ENCODE measurements around the gene SCAF1. TPM values are rescaled to one million over a fixed set of nuclear protein-coding genes. Genes with fewer than 3 reads are reported as not detected.

The SCAF1 gene
- polyA plus RNA-seq, 4 donors, result 31.4 to 47.6 (median 34.7) TPM

GRCh38 chr19:49705919-49706318 lies 63.9 kb downstream of the SCAF1 start:
- no peak for DNase-seq (ENCODE audit: low read depth in 4 of 4, low spot score in 3 of 4)

Other genes with a start within 250 kb of the SCAF1 start
- not detected for gene PTH2, start 218.8 kb upstream of the SCAF1 start, polyA plus RNA-seq (ENCODE audit: insufficient read length in 4 of 4)
- gene GFY, start 216.8 kb upstream of the SCAF1 start, polyA plus RNA-seq (ENCODE audit: insufficient read length in 4 of 4), result under 1 TPM in 1 of 4 donors, not detected in 3; 0.04 TPM
- gene SLC17A7, start 200.7 kb upstream of the SCAF1 start, polyA plus RNA-seq (ENCODE audit: insufficient read length in 4 of 4), result under 1 TPM; 0.25 to 0.49 (median 0.40) TPM
- gene PIH1D1, start 190.4 kb upstream of the SCAF1 start, polyA plus RNA-seq (ENCODE audit: insufficient read length in 4 of 4), result 10 to 100 TPM; 79.0 to 96.1 (median 82.8) TPM
- gene ALDH16A1, start 189.0 kb upstream of the SCAF1 start, polyA plus RNA-seq (ENCODE audit: insufficient read length in 4 of 4), result 10 to 100 TPM; 16.6 to 27.5 (median 18.3) TPM
- 1 to 10 TPM; 2.6 to 4.5 (median 3.6) TPM for gene FLT3LG, start 168.0 kb upstream of the SCAF1 start, polyA plus RNA-seq (ENCODE audit: insufficient read length in 4 of 4)
- gene RPL13A, start 154.6 kb upstream of the SCAF1 start, polyA plus RNA-seq (ENCODE audit: insufficient read length in 4 of 4), result 1,000 to 10,000 TPM; 2,364 to 2,825 (median 2,611) TPM
- gene RPS11, start 145.8 kb upstream of the SCAF1 start, polyA plus RNA-seq (ENCODE audit: insufficient read length in 4 of 4), result 1,000 to 10,000 TPM; 2,560 to 2,862 (median 2,794) TPM
- gene FCGRT, start 129.5 kb upstream of the SCAF1 start, polyA plus RNA-seq (ENCODE audit: insufficient read length in 4 of 4), result 100 to 1,000 TPM; 242 to 339 (median 259) TPM
- 10 to 100 TPM; 14.5 to 23.3 (median 17.4) TPM for gene RCN3, start 114.2 kb upstream of the SCAF1 start, polyA plus RNA-seq (ENCODE audit: insufficient read length in 4 of 4)
- 10 to 100 TPM; 53.6 to 73.7 (median 60.5) TPM for gene NOSIP, start 61.7 kb upstream of the SCAF1 start, polyA plus RNA-seq (ENCODE audit: insufficient read length in 4 of 4)
- 1 to 10 TPM; 7.3 to 9.3 (median 8.3) TPM for gene PRRG2, start 60.9 kb upstream of the SCAF1 start, polyA plus RNA-seq (ENCODE audit: insufficient read length in 4 of 4)
- 10 to 100 TPM; 17.9 to 27.1 (median 20.2) TPM for gene PRR12, start 51.0 kb upstream of the SCAF1 start, polyA plus RNA-seq (ENCODE audit: insufficient read length in 4 of 4)
- 10 to 100 TPM; 23.7 to 32.2 (median 25.8) TPM for gene RRAS, start 2.1 kb upstream of the SCAF1 start, polyA plus RNA-seq (ENCODE audit: insufficient read length in 4 of 4)
- 10 to 100 TPM; 41.2 to 56.3 (median 47.9) TPM for gene IRF3, start 23.6 kb downstream of the SCAF1 start, polyA plus RNA-seq (ENCODE audit: insufficient read length in 4 of 4)
- gene BCL2L12, start 23.7 kb downstream of the SCAF1 start, polyA plus RNA-seq (ENCODE audit: insufficient read length in 4 of 4), result 10 to 100 TPM; 20.5 to 32.6 (median 23.9) TPM
- gene PRMT1, start 35.1 kb downstream of the SCAF1 start, polyA plus RNA-seq (ENCODE audit: insufficient read length in 4 of 4), result 100 to 1,000 TPM; 196 to 239 (median 211) TPM
- gene ADM5, start 47.4 kb downstream of the SCAF1 start, polyA plus RNA-seq (ENCODE audit: insufficient read length in 4 of 4), result 1 to 10 TPM in 3 of 4 donors, under 1 TPM in 1; 0.61 to 1.6 (median 1.3) TPM
- 10 to 100 TPM; 10.3 to 13.3 (median 12.2) TPM for gene CPT1C, start 48.9 kb downstream of the SCAF1 start, polyA plus RNA-seq (ENCODE audit: insufficient read length in 4 of 4)
- under 1 TPM in 2 of 4 donors, not detected in 2; 0.11 to 0.38 TPM for gene TSKS, start 121.1 kb downstream of the SCAF1 start, polyA plus RNA-seq (ENCODE audit: insufficient read length in 4 of 4)
- gene AP2A1, start 124.8 kb downstream of the SCAF1 start, polyA plus RNA-seq (ENCODE audit: insufficient read length in 4 of 4), result 10 to 100 TPM; 48.7 to 68.2 (median 52.9) TPM
- 10 to 100 TPM; 29.6 to 40.2 (median 31.7) TPM for gene FUZ, start 171.1 kb downstream of the SCAF1 start, polyA plus RNA-seq (ENCODE audit: insufficient read length in 4 of 4)
- gene MED25, start 176.1 kb downstream of the SCAF1 start, polyA plus RNA-seq (ENCODE audit: insufficient read length in 4 of 4), result 10 to 100 TPM; 58.8 to 74.9 (median 66.2) TPM
- gene PTOV1, start 208.9 kb downstream of the SCAF1 start, polyA plus RNA-seq (ENCODE audit: insufficient read length in 4 of 4), result 100 to 1,000 TPM; 249 to 353 (median 277) TPM
- 10 to 100 TPM; 42.7 to 57.9 (median 46.3) TPM for gene PNKP, start 225.4 kb downstream of the SCAF1 start, polyA plus RNA-seq (ENCODE audit: insufficient read length in 4 of 4)
- gene AKT1S1, start 235.1 kb downstream of the SCAF1 start, polyA plus RNA-seq (ENCODE audit: insufficient read length in 4 of 4), result 10 to 100 TPM; 30.0 to 43.8 (median 34.2) TPM
- 10 to 100 TPM; 40.4 to 51.4 (median 43.4) TPM for gene TBC1D17, start 235.5 kb downstream of the SCAF1 start, polyA plus RNA-seq (ENCODE audit: insufficient read length in 4 of 4)

Measured in right renal pelvis (tissue), 4 donors.